HG03066 (cell line): ENCODE results near the gene HTD2.

Experiments
- ATAC-seq: cut with Tn5 transposase; IDR thresholded peaks from one replicate; pipeline ENCODE4 v1.9.1; 2021; ENCODE audit warnings: low read depth; ENCODE audit not compliant: unreplicated experiment

The HTD2 gene

DNA sequence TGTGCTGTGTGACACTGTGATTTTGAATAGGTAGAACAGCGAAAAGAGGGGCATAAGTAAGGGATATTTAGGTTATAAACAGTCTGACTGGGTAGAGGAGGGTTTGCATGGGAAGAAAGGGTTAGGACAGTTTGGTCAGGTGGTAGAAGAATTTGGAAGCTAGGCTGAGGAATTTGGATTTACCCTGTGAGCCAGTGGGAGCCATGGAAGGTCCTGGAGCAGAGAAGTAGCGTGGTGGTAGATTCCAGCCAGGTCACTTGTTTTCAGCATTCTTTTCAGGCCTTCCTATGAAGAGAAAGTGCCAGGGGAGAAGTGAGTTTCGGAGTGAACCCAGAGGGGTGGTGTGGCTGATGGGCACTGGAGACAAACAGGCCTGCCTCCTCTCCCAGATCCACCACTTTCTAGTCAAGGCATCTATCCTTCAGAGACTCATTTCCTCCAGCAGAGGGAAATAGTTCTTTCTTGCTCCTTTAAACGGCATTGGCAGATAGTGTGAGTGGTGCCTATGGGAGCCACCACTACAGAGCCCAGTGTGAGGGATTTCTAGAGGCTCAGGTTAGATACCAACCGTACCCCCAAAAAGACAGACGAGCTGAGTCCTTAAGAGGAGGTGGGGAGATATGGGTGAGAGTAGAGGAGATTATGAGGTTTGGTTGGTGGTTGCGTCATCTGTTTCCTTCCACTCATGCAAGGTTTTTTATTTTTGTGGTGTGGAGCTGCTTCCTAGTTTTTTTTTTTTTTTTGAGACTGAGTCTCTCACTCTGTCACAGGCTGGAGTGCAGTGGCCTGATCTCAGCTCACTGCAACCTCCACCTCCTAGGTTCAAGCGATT is 47.6 kb downstream of the HTD2 start:
- ATAC-seq: no peak

DNA sequence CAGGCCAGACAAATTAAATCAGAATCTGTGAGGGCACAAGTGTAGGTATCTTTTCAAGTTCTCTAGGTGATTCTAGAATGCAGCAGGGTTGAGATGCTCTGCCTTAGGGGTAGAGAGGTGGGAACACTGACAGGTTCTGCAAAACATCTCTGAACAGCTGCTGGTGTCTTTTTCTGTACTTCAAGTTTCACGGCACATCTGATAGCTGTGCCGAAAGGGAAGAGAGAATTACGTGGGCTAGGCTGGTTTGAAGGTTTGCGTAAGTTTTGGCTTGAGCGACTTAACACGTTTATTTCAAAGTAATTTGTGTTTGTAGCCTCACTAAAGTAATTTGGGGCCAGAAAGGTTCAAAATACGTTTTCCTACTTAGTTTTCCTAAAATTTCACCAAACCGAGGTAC is 48.9 kb downstream of the HTD2 start:
- ATAC-seq: peak; percentile 72

- no peak for ATAC-seq
Observed at GRCh38 chr3:58356054-58356453, 49.7 kb downstream of the HTD2 start.

GRCh38 chr3:58357402-58357801 is 51.1 kb downstream of the HTD2 start:
- ATAC-seq: no peak

GRCh38 chr3:58358092-58358491 is 51.8 kb downstream of the HTD2 start:
- ATAC-seq: no peak

DNA sequence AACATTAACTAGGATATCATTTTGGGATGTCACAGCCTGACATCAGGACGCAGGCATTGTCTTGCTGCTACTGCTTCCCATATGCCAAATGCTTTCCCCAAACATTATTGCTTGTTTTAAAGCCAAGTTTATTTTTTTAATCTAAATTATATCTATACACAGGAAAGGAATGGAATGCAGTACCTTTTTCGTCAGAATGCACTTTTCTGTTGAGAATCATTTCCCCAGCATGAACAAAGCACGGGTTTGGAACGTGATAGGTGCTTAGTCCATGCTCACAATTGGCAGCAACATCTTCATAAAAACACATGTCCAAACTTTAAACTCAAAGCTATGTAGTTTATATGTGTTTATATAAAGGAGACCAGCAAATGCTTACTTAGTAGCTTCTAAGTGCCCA is 52.5 kb downstream of the HTD2 start:
- no peak for ATAC-seq

- ATAC-seq: no peak
Observed at GRCh38 chr3:58359621-58360020, 53.3 kb downstream of the HTD2 start.

GRCh38 chr3:58361866-58362265 is 55.5 kb downstream of the HTD2 start:
- ATAC-seq: no peak

DNA sequence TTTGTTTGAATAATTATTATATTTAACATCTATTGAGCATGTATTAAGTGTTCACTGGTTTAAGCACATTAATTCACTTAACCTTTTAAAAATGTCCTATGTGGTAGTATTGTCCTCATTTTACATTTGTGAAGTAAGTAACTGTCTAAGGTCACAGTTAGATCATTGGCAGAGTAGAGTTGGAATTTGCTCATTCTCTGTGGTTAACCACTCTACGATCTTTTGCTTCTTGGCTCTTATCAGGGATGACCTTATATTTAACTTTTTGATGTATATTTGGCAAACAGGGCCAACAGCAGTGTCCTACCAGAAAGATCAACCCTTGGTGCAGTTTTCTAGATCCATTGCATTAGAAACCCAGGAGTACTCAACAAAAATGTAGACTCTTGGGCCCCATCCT is 60.4 kb downstream of the HTD2 start:
- no peak for ATAC-seq

DNA sequence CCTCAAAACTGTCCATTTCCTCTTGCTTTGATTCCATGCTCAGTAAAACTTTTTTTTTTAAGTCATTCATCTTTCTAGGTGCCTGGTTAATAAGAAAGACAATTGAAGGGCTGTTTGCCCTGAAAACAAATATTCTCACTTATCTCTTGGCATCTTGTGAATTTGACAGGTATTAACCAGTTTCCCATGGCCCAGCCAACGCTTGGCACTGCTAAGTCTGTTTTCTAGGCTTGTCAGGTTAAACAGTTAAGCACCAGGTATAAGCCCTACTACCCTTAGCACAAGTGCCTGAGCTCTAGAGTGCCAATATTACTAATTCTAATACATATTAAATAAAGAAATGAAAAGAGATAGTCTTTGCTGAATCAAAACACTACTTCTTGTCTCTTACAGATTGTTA is 62.7 kb downstream of the HTD2 start:
- ATAC-seq: no peak
